Skin epidermis (tissue), 12 donors: ENCODE data around the gene KIRREL3.

Experiments
- H3K27ac ChIP-seq, 21 experiments: fragments of 200-600 bp; sonication (generic) in 11 of 21; one replicate each; pipeline ENCODE4 v1.5.0; 2020; ENCODE audit warnings: mild to moderate bottlenecking in 3 of 21, inconsistent platforms in 2 of 21, moderate library complexity in 2 of 21
- H3K4me3 ChIP-seq, 7 experiments: fragments of 200-600 bp; sonication (generic) in 2 of 7; one replicate each; pipeline ENCODE4 v1.5.0; 2020; ENCODE audit warnings: inconsistent platforms in 2 of 7, mild to moderate bottlenecking in 2 of 7, moderate library complexity in 1 of 7

The KIRREL3 gene

GRCh38 chr11:126518071-126518971 lies 482.2 kb downstream of the KIRREL3 start:
- no peak overlapping the region for H3K4me3 ChIP-seq
- no peak overlapping the region for H3K27ac ChIP-seq

GRCh38 chr11:126515501-126515900 lies 485.1 kb downstream of the KIRREL3 start:
- H3K27ac ChIP-seq = no peak overlapping the region

GRCh38 chr11:126514061-126514693 lies 486.4 kb downstream of the KIRREL3 start:
- no peak overlapping the region for H3K27ac ChIP-seq
- no peak overlapping the region for H3K4me3 ChIP-seq

More at GRCh38 chr11:126515501-126515900, 485.1 kb downstream of the KIRREL3 start:
- H3K4me3 ChIP-seq = no peak overlapping the region

GRCh38 chr11:126512741-126513715 lies 487.5 kb downstream of the KIRREL3 start:
- Histone ChIP-seq H3K4me3 (no peak overlapping the region), H3K27ac (no peak overlapping the region)

GRCh38 chr11:126512251-126512650 lies 488.3 kb downstream of the KIRREL3 start:
- H3K27ac ChIP-seq = no peak overlapping the region
- H3K4me3 ChIP-seq = no peak overlapping the region

- H3K4me3 ChIP-seq = no peak overlapping the region
- no peak overlapping the region for H3K27ac ChIP-seq
Measured at GRCh38 chr11:126511475-126512115, 489.0 kb downstream of the KIRREL3 start.

- Histone ChIP-seq H3K4me3 (no peak overlapping the region), H3K27ac (no peak overlapping the region)
Measured at GRCh38 chr11:126510621-126511370, 489.8 kb downstream of the KIRREL3 start.

GRCh38 chr11:126507646-126508045 lies 492.9 kb downstream of the KIRREL3 start:
- no peak overlapping the region for H3K4me3 ChIP-seq
- no peak overlapping the region for H3K27ac ChIP-seq

GRCh38 chr11:126506789-126507188 lies 493.8 kb downstream of the KIRREL3 start:
- no peak overlapping the region for H3K27ac ChIP-seq
- H3K4me3 ChIP-seq = no peak overlapping the region

- H3K27ac ChIP-seq = no peak overlapping the region
- H3K4me3 ChIP-seq = no peak overlapping the region
Measured at GRCh38 chr11:126502982-126503381, 497.6 kb downstream of the KIRREL3 start.

- Histone ChIP-seq H3K27ac (no peak overlapping the region), H3K4me3 (no peak overlapping the region)
Measured at GRCh38 chr11:126502159-126502558, 498.4 kb downstream of the KIRREL3 start.

GRCh38 chr11:126501641-126502040 lies 498.9 kb downstream of the KIRREL3 start:
- Histone ChIP-seq H3K4me3 (no peak overlapping the region), H3K27ac (no peak overlapping the region)

- H3K27ac ChIP-seq = no peak overlapping the region
Measured at GRCh38 chr11:126500981-126501380, 499.6 kb downstream of the KIRREL3 start.

GRCh38 chr11:126499131-126499752 lies 501.3 kb downstream of the KIRREL3 start:
- Histone ChIP-seq H3K27ac (no peak overlapping the region), H3K4me3 (no peak overlapping the region)

More at GRCh38 chr11:126500981-126501380, 499.6 kb downstream of the KIRREL3 start:
- H3K4me3 ChIP-seq = no peak overlapping the region

GRCh38 chr11:126498281-126498680 lies 502.3 kb downstream of the KIRREL3 start:
- H3K27ac ChIP-seq = no peak overlapping the region

GRCh38 chr11:126497581-126498122 lies 502.9 kb downstream of the KIRREL3 start:
- Histone ChIP-seq H3K27ac (no peak overlapping the region), H3K4me3 (no peak overlapping the region)

More at GRCh38 chr11:126498281-126498680, 502.3 kb downstream of the KIRREL3 start:
- H3K4me3 ChIP-seq = no peak overlapping the region

- Histone ChIP-seq H3K4me3 (no peak overlapping the region), H3K27ac (no peak overlapping the region)
Measured at GRCh38 chr11:126496576-126497337, 503.8 kb downstream of the KIRREL3 start.
